Left lung (tissue), 10 donors: Measurements from ENCODE around the gene EEF1AKMT2. TPM values are rescaled to one million over a fixed set of nuclear protein-coding genes. Genes with fewer than 3 reads are reported as not detected.

ENCODE experiments used
- ATAC-seq: fragments of 200-7000 bp; cut with Tn5 transposase; one replicate; pipeline ENCODE4 v1.9.1; 2020; ENCODE audit warnings: moderate library complexity
- DNase-seq, 4 donors: peaks; one replicate each; pipeline ENCODE4 v3.0.0-alpha.2; 2013 to 2020
- H3K27ac ChIP-seq, 2 donors: fragments of 200-600 bp; sonication (generic) in 1 of 2; one replicate each; pipeline versions ENCODE4 v1.5.0 to v1.8.0; 2020 to 2021
- H3K27me3 ChIP-seq, 2 donors: fragments of 200-600 bp; sonication (generic) in 1 of 2; one replicate each; pipeline versions ENCODE4 v1.5.0 to v1.8.0; 2020 to 2021
- H3K36me3 ChIP-seq, 2 donors: fragments of 200-600 bp; sonication (generic) in 1 of 2; one replicate each; pipeline versions ENCODE4 v1.5.0 to v1.8.0; 2020 to 2021
- H3K4me1 ChIP-seq, 2 donors: fragments of 200-600 bp; one replicate each; pipeline ENCODE4 v1.8.0; 2021
- H3K4me3 ChIP-seq, 2 donors: fragments of 200-600 bp; sonication (generic) in 1 of 2; one replicate each; pipeline versions ENCODE4 v1.5.0 to v1.8.0; 2020 to 2021; ENCODE audit warnings: mild to moderate bottlenecking in 1 of 2
- H3K9me3 ChIP-seq, 2 donors: fragments of 200-600 bp; sonication (generic) in 1 of 2; one replicate each; pipeline versions ENCODE4 v1.5.0 to v1.8.0; 2020 to 2021
- CTCF ChIP-seq, 2 donors: fragments of 200-600 bp; sonication (generic) in 1 of 2; IDR thresholded peaks; one replicate each; pipeline versions ENCODE4 v1.5.0 to v1.8.0; 2021; ENCODE audit warnings: antibody characterized with exemption in 2 of 2
- intact Hi-C, 2 donors: fragments of 100-400 bp; cut with DNase I; formaldehyde crosslinking; loops; one replicate each; pipeline versions ENCODE4 v1.11.2 to v1.14.2; 2022
- polyA plus RNA-seq, 6 donors: library from polyadenylated mRNA; unstranded; fragments of 120-200 nt; gene quantifications; one replicate each; pipeline ENCODE4 v1.2.1, GENCODE V29; 2013; ENCODE audit not compliant: insufficient read length in 6 of 6
- total RNA-seq, 2 donors: library from RNA; stranded (reverse); fragmentation: NEBNext Ultra II Directional; extraction: Animal tissue kit (Norgen Biotek cat#: 25700); gene quantifications; one replicate each; pipeline ENCODE4 v1.2.1, GENCODE V29; 2021
- donor health status: DM: no; HTN: yes; CAD: no.
- donor health status: DM: no; HTN: no; CAD: no.

Gene EEF1AKMT2
- total and polyA plus RNA-seq, 8 donors = 14.9 to 43.2 (median 35.2) TPM

GRCh38 chr10:124741281-124741921 lies 50.3 kb downstream of the EEF1AKMT2 start:
- ATAC-seq (peak; percentile 65), DNase-seq (peak; percentile 71 to 86 (median 84))
- H3K4me3 ChIP-seq = peak overlapping the region in 1 of 2 donors; percentile 83
- peak overlapping the region; percentile 72 to 93 for H3K27ac ChIP-seq
- H3K27me3 ChIP-seq = no peaks in the 10 kb centered on the region
- peak; percentile 68 to 90 for TF ChIP-seq CTCF (IDR thresholded peaks at IDR 0.05)
- intact Hi-C loops = loop anchor here in 1 of 2 donors (5.0 kb wide), 2 partner anchors 109 to 209 kb away; no protein-coding TSS in a partner anchor
- H3K4me1 ChIP-seq = peaks cover 64 to 74% of the 10 kb centered on the region in 2 donors
- H3K9me3 ChIP-seq = no peaks in the 10 kb centered on the region
- no peaks in the 10 kb centered on the region for H3K36me3 ChIP-seq

- intact Hi-C loops = loop anchor here in 1 of 2 donors (5.0 kb wide), 2 partner anchors 108 to 208 kb away; no protein-coding TSS in a partner anchor
- no peak for TF ChIP-seq CTCF (IDR thresholded peaks at IDR 0.05)
- Histone ChIP-seq H3K4me3 (peak overlapping the region in 1 of 2 donors; percentile 83), H3K9me3 (no peaks in the 10 kb centered on the region), H3K27ac (peak overlapping the region; percentile 72 to 93), H3K27me3 (no peaks in the 10 kb centered on the region), H3K4me1 (peaks cover 72 to 82% of the 10 kb centered on the region in 2 donors), H3K36me3 (no peaks in the 10 kb centered on the region)
- ATAC-seq = peak; percentile 3
- peak in 3 of 4 donors; percentile 71 to 90 (median 79) for DNase-seq
These were observed 51.1 kb downstream of the EEF1AKMT2 start for GRCh38 chr10:124740369-124741280.

- no peaks in the 10 kb centered on the region for H3K36me3 ChIP-seq
- intact Hi-C loops = loop anchor here in 1 of 2 donors (5.0 kb wide), 2 partner anchors 108 to 208 kb away; no protein-coding TSS in a partner anchor
- peak overlapping the region; percentile 72 to 93 for H3K27ac ChIP-seq
- no peaks in the 10 kb centered on the region for H3K27me3 ChIP-seq
- no peak for DNase-seq
- H3K4me1 ChIP-seq = peaks cover 67 to 84% of the 10 kb centered on the region in 2 donors
- ATAC-seq = no peak
- no peak overlapping the region for H3K4me3 ChIP-seq
- no peak for TF ChIP-seq CTCF (IDR thresholded peaks at IDR 0.05)
- no peaks in the 10 kb centered on the region for H3K9me3 ChIP-seq
These were observed 51.7 kb downstream of the EEF1AKMT2 start for GRCh38 chr10:124739986-124740368.

- H3K4me1 ChIP-seq = peaks cover 67 to 85% of the 10 kb centered on the region in 2 donors
- H3K36me3 ChIP-seq = no peaks in the 10 kb centered on the region
- H3K27ac ChIP-seq = peak overlapping the region; percentile 16 to 72
- DNase-seq = no peak
- intact Hi-C loops = no loop called here
- H3K27me3 ChIP-seq = no peaks in the 10 kb centered on the region
- no peak overlapping the region for H3K4me3 ChIP-seq
- H3K9me3 ChIP-seq = no peaks in the 10 kb centered on the region
- no peak for ATAC-seq
- TF ChIP-seq CTCF (IDR thresholded peaks at IDR 0.05) = no peak
These were observed 52.4 kb downstream of the EEF1AKMT2 start for GRCh38 chr10:124739119-124739921.
